Glutamatergic neuron (in vitro differentiated cells): ENCODE results near the gene ATP13A3. TPM values are rescaled to one million over a fixed set of nuclear protein-coding genes. Genes with fewer than 3 reads are reported as not detected.

Source experiments
- DNase-seq: peaks from one replicate; pipeline ENCODE4 v3.0.0; 2022
- H3K27ac Mint-ChIP-seq: one replicate; pipeline ENCODE4 v1.8.0; 2020; ENCODE audit warnings: mild to moderate bottlenecking, mixed read lengths, inconsistent platforms; ENCODE audit not compliant: unreplicated experiment
- H3K27me3 Mint-ChIP-seq: one replicate; pipeline ENCODE4 v1.8.0; 2020; ENCODE audit warnings: mild to moderate bottlenecking, moderate library complexity, mixed read lengths, inconsistent platforms; ENCODE audit not compliant: unreplicated experiment
- H3K36me3 Mint-ChIP-seq: one replicate; pipeline ENCODE4 v1.8.0; 2020; ENCODE audit warnings: mild to moderate bottlenecking, mixed read lengths, inconsistent platforms; ENCODE audit not compliant: unreplicated experiment
- H3K4me1 Mint-ChIP-seq: one replicate; pipeline ENCODE4 v1.8.0; 2020; ENCODE audit warnings: mild to moderate bottlenecking, low read depth, mixed read lengths, inconsistent platforms; ENCODE audit not compliant: unreplicated experiment
- H3K4me3 Mint-ChIP-seq: one replicate; pipeline ENCODE4 v1.8.0; 2020; ENCODE audit warnings: mild to moderate bottlenecking, mixed read lengths, inconsistent platforms; ENCODE audit not compliant: unreplicated experiment
- H3K9me3 Mint-ChIP-seq: one replicate; pipeline ENCODE4 v1.8.0; 2020; ENCODE audit warnings: mild to moderate bottlenecking, moderate library complexity, mixed read lengths, inconsistent platforms; ENCODE audit not compliant: unreplicated experiment
- CTCF ChIP-seq: fragments of 200-600 bp; sonication (generic); IDR thresholded peaks from one replicate; pipeline ENCODE4 v1.5.0; 2021; ENCODE audit not compliant: partially characterized antibody, unreplicated experiment
- total RNA-seq: library from RNA; stranded (reverse); fragmentation: NEBNext Ultra II Directional; extraction: Animal tissue kit (Norgen Biotek cat#: 25700); gene quantifications from one replicate; pipeline ENCODE4 v1.2.1, GENCODE V29; 2021; ENCODE audit not compliant: unreplicated experiment

The ATP13A3 gene
- total RNA-seq, 1 donor from 2014 or later = 41.6 TPM

- Mint-ChIP-seq H3K4me1 (no peaks in the 10 kb centered on the region), H3K27me3 (no peaks in the 10 kb centered on the region), H3K36me3 (no peaks in the 10 kb centered on the region), H3K9me3 (no peaks in the 10 kb centered on the region), H3K27ac (no peak overlapping the region), H3K4me3 (no peak overlapping the region)
- TF ChIP-seq CTCF = no peak
- no peak for DNase-seq
These were observed 18.7 kb downstream of the ATP13A3 start for GRCh38 chr3:194468086-194468485.

GRCh38 chr3:194466761-194467356, 19.9 kb downstream of the ATP13A3 start:
- DNase-seq = no peak
- no peak overlapping the region for H3K27ac Mint-ChIP-seq
- H3K4me1 Mint-ChIP-seq = no peaks in the 10 kb centered on the region
- no peaks in the 10 kb centered on the region for H3K27me3 Mint-ChIP-seq
- H3K36me3 Mint-ChIP-seq = no peaks in the 10 kb centered on the region
- no peak overlapping the region for H3K4me3 Mint-ChIP-seq
- TF ChIP-seq CTCF = no peak
- H3K9me3 Mint-ChIP-seq = no peaks in the 10 kb centered on the region

GRCh38 chr3:194465920-194466570, 20.8 kb downstream of the ATP13A3 start:
- no peak for TF ChIP-seq CTCF
- no peak for DNase-seq
- Mint-ChIP-seq H3K27me3 (no peaks in the 10 kb centered on the region), H3K4me1 (no peaks in the 10 kb centered on the region), H3K27ac (no peak overlapping the region), H3K36me3 (no peaks in the 10 kb centered on the region), H3K4me3 (no peak overlapping the region), H3K9me3 (no peaks in the 10 kb centered on the region)

DNA sequence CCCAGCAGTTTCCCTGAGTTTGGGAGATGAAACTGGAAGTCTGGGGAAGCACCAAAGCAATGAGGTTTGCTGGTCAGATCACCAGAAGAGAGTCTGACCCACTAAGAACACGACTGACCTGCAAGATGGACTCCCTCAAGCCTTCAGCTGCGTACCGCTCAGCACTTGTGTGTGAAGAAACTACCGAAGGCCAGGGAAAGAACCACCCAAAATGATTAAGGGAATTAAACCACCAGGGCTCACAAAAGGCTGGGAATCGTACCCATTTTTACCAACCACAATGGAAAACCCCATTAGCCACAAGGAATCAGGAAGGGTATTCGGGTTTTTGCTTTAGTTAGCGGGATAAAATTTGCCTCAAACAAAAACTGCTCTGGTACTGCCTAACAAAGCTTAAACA, 21.6 kb downstream of the ATP13A3 start:
- Mint-ChIP-seq H3K27ac (no peak overlapping the region), H3K36me3 (no peaks in the 10 kb centered on the region), H3K9me3 (no peaks in the 10 kb centered on the region), H3K27me3 (no peaks in the 10 kb centered on the region), H3K4me1 (no peaks in the 10 kb centered on the region), H3K4me3 (no peak overlapping the region)
- TF ChIP-seq CTCF = no peak
- no peak for DNase-seq

DNA sequence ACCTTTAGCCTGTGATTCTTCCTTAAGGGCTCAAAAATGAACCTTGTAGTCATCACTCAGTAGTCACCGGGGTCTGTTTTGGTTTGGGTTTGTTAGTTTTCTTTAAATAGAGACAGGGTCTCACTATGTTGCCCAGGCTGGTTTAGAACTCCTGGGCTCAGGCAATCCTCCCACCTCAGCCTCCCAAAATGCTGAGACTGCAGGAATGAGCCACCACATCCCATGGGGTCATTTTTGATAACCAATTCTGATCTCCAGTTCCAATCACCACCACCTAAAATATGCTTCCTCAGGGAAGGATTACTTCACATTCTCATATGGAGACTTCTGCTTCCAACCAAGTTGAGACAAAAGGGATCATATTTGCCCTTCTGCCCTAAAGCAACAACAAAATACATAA, 22.1 kb downstream of the ATP13A3 start:
- TF ChIP-seq CTCF = no peak
- no peak for DNase-seq
- Mint-ChIP-seq H3K27ac (no peak overlapping the region), H3K4me1 (no peaks in the 10 kb centered on the region), H3K36me3 (no peaks in the 10 kb centered on the region), H3K27me3 (no peaks in the 10 kb centered on the region), H3K4me3 (no peak overlapping the region), H3K9me3 (no peaks in the 10 kb centered on the region)
